Endothelial cell (in vitro differentiated cells): ENCODE measurements around the gene MCFD2. TPM values are rescaled to one million over a fixed set of nuclear protein-coding genes. Genes with fewer than 3 reads are reported as not detected.
"Not testable (repeated sequence)": the region's sequence is repeated elsewhere in the genome, so short reads cannot be mapped to it uniquely, and the experiment has no call there.

Source experiments
- DNase-seq: peaks from one replicate; pipeline ENCODE4 v3.0.0; 2021; ENCODE audit warnings: low spot score
- H3K27ac Mint-ChIP-seq: one replicate; pipeline ENCODE4 v1.8.0; 2021; ENCODE audit warnings: mixed read lengths, inconsistent platforms; ENCODE audit not compliant: unreplicated experiment
- H3K27me3 Mint-ChIP-seq: one replicate; pipeline ENCODE4 v1.8.0; 2021; ENCODE audit warnings: mild to moderate bottlenecking, moderate library complexity, mixed read lengths, inconsistent platforms; ENCODE audit not compliant: unreplicated experiment
- H3K36me3 Mint-ChIP-seq: one replicate; pipeline ENCODE4 v1.8.0; 2021; ENCODE audit warnings: mild to moderate bottlenecking, low read depth, mixed read lengths, inconsistent platforms; ENCODE audit not compliant: unreplicated experiment
- H3K4me1 Mint-ChIP-seq: one replicate; pipeline ENCODE4 v1.8.0; 2021; ENCODE audit warnings: mild to moderate bottlenecking, mixed read lengths, inconsistent platforms; ENCODE audit not compliant: unreplicated experiment
- H3K4me3 Mint-ChIP-seq: one replicate; pipeline ENCODE4 v1.8.0; 2021; ENCODE audit warnings: mild to moderate bottlenecking, mixed read lengths, inconsistent platforms; ENCODE audit not compliant: unreplicated experiment
- H3K9me3 Mint-ChIP-seq: one replicate; pipeline ENCODE4 v1.8.0; 2021; ENCODE audit warnings: mixed read lengths, inconsistent platforms; ENCODE audit not compliant: unreplicated experiment
- total RNA-seq: library from RNA; stranded (reverse); fragmentation: NEBNext Ultra II Directional; extraction: Animal tissue kit (Norgen Biotek cat#: 25700); gene quantifications from one replicate; pipeline ENCODE4 v1.2.1, GENCODE V29; 2021; ENCODE audit not compliant: unreplicated experiment
- TF ChIP-seq, protein P1 (sequence below): fragments of 200-600 bp; sonication (generic); IDR thresholded peaks from one replicate; pipeline ENCODE4 v1.5.0; 2021; ENCODE audit warnings: antibody characterized with exemption; ENCODE audit not compliant: unreplicated experiment

MCFD2 gene
- total RNA-seq, 1 donor from 2014 or later: 121 TPM

DNA sequence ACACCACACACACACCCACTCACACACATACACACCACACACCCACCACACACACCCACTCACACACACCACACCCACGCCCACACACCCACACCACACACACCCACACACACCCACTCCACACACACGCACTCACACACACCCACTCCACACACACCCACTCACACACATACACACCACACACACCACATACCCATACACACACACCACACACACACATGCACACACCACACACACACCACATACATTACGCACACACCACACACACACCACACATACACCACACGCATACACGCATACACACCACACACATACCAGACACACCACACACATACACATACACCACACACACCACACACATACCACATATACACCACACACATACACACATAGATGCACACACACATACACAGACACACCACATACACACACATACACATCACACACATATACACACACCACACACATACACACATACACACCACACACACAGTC lies 37.9 kb downstream of the MCFD2 start:
- H3K27ac Mint-ChIP-seq: no peak overlapping the region
- H3K4me3 Mint-ChIP-seq: no peak overlapping the region
- no peaks in the 10 kb centered on the region for H3K9me3 Mint-ChIP-seq
- TF ChIP-seq, protein P1, sequence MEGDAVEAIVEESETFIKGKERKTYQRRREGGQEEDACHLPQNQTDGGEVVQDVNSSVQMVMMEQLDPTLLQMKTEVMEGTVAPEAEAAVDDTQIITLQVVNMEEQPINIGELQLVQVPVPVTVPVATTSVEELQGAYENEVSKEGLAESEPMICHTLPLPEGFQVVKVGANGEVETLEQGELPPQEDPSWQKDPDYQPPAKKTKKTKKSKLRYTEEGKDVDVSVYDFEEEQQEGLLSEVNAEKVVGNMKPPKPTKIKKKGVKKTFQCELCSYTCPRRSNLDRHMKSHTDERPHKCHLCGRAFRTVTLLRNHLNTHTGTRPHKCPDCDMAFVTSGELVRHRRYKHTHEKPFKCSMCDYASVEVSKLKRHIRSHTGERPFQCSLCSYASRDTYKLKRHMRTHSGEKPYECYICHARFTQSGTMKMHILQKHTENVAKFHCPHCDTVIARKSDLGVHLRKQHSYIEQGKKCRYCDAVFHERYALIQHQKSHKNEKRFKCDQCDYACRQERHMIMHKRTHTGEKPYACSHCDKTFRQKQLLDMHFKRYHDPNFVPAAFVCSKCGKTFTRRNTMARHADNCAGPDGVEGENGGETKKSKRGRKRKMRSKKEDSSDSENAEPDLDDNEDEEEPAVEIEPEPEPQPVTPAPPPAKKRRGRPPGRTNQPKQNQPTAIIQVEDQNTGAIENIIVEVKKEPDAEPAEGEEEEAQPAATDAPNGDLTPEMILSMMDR: no peak
- no peaks in the 10 kb centered on the region for H3K36me3 Mint-ChIP-seq
- DNase-seq: no peak
- no peaks in the 10 kb centered on the region for H3K4me1 Mint-ChIP-seq
- H3K27me3 Mint-ChIP-seq: peaks cover 1% of the 10 kb centered on the region

DNA sequence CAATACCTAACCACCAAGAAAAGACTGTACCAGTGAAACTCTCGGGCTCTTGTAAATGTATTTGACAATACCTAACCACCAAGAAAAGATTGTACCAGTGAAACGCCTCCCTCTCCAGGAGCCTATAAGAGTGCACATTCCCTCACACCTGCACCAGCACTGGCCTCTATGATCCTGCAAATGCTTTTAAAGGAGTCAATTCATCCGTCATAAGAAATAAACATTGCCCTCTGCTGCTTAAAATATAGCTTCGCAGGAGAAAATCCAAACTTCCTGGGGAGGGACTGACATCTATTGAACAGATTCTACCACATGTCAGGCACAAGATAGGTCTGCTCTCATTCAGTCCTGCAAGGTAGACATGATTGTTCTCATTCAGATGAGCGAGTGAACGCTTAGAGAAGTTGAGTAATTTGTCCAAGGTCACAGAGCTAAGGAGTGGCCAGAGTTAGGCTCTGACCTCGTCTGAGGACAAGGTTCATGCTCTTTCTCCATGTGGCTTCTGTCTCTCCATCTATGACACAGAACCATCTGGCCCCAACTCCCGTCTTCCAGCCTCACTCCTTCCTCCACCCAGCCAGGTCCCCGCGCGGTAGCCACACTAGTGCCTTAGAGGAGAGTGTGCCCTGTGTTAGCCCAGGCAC lies 38.7 kb downstream of the MCFD2 start:
- Mint-ChIP-seq H3K4me3 (no peak overlapping the region), H3K27ac (no peak overlapping the region), H3K27me3 (peaks cover 1% of the 10 kb centered on the region), H3K4me1 (no peaks in the 10 kb centered on the region), H3K36me3 (no peaks in the 10 kb centered on the region), H3K9me3 (no peaks in the 10 kb centered on the region)
- TF ChIP-seq, protein P1: peak; percentile 25
- no peak for DNase-seq

DNA sequence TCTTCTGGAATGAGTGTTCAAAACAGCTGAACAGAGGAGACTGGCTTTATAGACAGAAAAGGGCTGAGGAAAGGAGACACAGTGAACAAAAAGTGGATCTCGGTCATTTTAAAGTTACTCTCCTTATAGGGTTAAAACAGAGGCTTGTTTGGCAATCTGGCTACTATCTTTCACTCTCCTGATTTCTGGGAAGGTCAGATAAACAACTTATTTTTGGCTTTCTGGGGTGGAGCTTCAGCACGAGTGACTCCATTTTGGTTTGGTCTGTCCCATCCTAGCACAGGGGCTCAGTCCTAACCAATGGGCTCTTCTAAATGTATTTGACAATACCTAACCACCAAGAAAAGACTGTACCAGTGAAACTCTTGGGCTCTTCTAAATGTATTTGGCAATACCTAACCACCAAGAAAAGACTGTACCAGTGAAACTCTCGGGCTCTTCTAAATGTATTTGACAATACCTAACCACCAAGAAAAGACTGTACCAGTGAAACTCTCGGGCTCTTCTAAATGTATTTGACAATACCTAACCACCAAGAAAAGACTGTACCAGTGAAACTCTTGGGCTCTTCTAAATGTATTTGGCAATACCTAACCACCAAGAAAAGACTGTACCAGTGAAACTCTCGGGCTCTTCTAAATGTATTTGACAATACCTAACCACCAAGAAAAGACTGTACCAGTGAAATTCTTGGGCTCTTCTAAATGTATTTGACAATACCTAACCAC lies 39.5 kb downstream of the MCFD2 start:
- not testable (repeated sequence) for H3K4me3 Mint-ChIP-seq, H3K36me3 Mint-ChIP-seq, H3K27me3 Mint-ChIP-seq, H3K9me3 Mint-ChIP-seq, DNase-seq, H3K27ac Mint-ChIP-seq, H3K4me1 Mint-ChIP-seq

DNA sequence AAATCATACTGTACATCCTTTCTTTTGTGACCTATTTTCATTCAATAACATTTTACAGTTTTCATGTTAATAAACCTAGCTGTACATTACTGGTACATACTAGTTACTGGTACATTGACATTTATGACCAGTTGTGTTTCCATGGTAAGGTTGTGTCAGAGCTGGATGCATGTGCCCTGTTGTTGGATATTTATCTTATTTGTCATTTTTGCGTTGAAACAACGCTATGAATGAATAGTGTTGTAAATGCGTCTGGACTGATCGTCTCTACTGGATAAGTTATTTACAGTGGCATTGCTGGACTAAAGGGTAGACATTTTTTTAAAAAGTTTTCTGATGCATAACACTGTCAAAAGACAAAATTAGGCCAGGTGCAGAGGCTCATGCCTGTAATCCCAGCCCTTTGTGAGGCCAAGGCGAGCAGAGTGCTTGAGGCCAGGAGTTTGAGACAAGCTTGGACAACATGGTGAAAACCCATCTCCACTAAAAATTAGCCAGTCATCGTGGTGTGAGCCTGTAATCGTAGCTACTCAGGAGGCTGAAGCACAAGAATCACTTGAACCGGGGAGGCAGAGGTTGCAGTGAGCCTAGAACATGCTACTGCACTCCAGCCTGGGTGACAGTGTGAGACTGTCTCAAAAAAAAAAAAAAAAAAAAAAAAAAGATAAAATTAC lies 40.2 kb downstream of the MCFD2 start:
- Mint-ChIP-seq H3K36me3 (no peaks in the 10 kb centered on the region), H3K4me3 (no peak overlapping the region), H3K27me3 (peaks cover 7% of the 10 kb centered on the region), H3K27ac (no peak overlapping the region), H3K4me1 (no peaks in the 10 kb centered on the region), H3K9me3 (no peaks in the 10 kb centered on the region)
- no peak for DNase-seq
- TF ChIP-seq, protein P1: no peak

DNA sequence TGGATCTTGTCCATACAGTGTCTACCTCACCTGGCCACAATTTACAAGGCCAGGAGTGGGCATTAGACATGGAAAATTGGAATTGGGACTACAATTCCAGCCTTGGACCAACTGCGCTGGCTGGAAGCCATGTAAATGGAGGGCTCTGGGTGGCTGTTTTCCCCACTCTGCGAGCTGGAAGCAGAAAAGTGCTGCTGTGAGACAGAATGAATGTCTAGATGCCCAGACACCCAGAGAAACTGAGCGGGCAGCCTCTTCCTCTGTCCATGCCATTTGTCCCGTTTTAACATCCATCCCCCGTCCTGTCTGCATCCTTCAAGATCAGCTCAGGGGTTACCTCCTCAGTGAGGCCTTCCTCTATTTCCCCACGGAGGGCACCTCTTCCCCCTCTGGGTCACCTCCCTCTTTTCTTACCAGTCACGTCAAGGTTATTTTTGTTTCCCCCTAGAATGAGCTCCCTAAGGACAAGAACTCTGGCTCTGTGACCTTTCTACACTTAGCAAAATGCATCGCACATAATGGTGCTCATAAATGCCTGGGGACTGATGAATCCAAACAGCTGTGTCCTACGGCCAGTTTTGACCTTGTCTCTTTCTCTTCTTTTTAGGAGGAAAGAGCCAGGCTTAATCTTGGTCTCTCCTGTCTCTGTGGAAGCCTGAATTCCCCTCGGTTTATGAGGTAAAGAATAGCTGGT lies 41.2 kb downstream of the MCFD2 start:
- Mint-ChIP-seq H3K27me3 (peaks cover 9% of the 10 kb centered on the region), H3K27ac (no peak overlapping the region)

More for the DNA sequence above, 41.2 kb downstream of the MCFD2 start:
- H3K9me3 Mint-ChIP-seq: no peaks in the 10 kb centered on the region
- no peak overlapping the region for H3K4me3 Mint-ChIP-seq
- no peaks in the 10 kb centered on the region for H3K4me1 Mint-ChIP-seq
- no peaks in the 10 kb centered on the region for H3K36me3 Mint-ChIP-seq
- TF ChIP-seq, protein P1: no peak
- no peak for DNase-seq
